ENCODE data around the gene XPR1. TPM values are rescaled to one million over a fixed set of nuclear protein-coding genes. Genes with fewer than 3 reads are reported as not detected.

XPR1 gene
- total RNA-seq, 1 experiment from 2014 or later, result 30.7 TPM

GRCh38 chr1:180915426-180915965 lies 283.7 kb downstream of the XPR1 start:
- CTCF ChIA-PET, result interaction anchor here (0.9 kb wide), 1 partner anchor 12 kb away, joined by 3 read pairs; no protein-coding TSS in a partner anchor
- BruUV-seq (replicated peaks), result no TSS peak
- TF ChIP-seq, protein P1, sequence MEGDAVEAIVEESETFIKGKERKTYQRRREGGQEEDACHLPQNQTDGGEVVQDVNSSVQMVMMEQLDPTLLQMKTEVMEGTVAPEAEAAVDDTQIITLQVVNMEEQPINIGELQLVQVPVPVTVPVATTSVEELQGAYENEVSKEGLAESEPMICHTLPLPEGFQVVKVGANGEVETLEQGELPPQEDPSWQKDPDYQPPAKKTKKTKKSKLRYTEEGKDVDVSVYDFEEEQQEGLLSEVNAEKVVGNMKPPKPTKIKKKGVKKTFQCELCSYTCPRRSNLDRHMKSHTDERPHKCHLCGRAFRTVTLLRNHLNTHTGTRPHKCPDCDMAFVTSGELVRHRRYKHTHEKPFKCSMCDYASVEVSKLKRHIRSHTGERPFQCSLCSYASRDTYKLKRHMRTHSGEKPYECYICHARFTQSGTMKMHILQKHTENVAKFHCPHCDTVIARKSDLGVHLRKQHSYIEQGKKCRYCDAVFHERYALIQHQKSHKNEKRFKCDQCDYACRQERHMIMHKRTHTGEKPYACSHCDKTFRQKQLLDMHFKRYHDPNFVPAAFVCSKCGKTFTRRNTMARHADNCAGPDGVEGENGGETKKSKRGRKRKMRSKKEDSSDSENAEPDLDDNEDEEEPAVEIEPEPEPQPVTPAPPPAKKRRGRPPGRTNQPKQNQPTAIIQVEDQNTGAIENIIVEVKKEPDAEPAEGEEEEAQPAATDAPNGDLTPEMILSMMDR (conservative IDR thresholded peaks at IDR 0.05; ENCODE audit: low read depth, low read length), result no peak
- no peak for TF ChIP-seq EZH2 (IDR thresholded peaks at IDR 0.05; ENCODE audit: borderline replicate concordance, low read depth, low read length, poor library complexity, severe bottlenecking)

DNA sequence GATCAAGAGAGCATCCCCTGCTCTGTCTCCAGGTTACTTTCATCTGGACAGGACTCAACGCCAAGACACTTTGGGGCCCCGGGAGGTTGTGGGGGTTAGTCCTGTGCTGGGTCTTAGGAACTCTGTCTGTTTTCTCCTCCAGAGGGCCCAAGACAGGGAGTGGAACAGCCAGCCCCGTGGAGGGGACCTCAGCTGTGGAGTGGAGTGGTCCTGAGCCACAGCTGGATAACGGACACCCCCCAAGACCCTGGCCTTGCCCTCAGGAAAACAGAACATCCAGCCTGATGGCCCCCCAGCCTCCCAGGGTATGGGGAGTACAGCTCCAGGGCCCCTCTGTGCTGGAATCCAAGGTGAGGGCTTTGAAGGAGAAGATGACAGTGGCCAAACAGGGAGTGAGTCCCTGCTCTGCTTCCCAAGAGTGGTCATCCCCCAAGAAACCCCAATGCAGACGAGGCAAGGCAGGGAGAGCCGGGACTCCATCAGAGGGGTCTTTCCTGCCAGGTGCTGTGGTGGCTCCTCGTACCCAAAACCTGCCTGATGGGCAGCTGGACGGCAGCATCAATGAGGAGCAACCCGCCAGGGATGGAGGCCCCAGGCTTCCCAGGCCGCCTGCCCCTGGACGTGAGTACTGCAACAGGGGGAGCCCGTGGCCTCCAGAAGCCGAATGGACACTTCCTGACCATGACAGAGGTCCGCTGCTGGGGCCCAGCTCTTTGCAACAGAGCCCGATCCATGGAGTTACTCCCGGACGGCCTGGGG lies 284.4 kb downstream of the XPR1 start:
- no TSS peak for BruUV-seq (replicated peaks)

More at GRCh38 chr1:180915426-180915965, 283.7 kb downstream of the XPR1 start:
- no peak for DNase-seq (ENCODE audit: low spot score)
- Histone ChIP-seq H3K36me3 (ENCODE audit: insufficient read depth, low read length, poor library complexity, severe bottlenecking) (no peaks in the 10 kb centered on the region), H3K9me3 (ENCODE audit: low read depth, low read length, poor library complexity, severe bottlenecking) (no peaks in the 10 kb centered on the region), H3K27ac (ENCODE audit: low read depth, low read length, poor library complexity, severe bottlenecking) (no peak overlapping the region), H3K4me3 (ENCODE audit: low read depth, low read length, poor library complexity, severe bottlenecking) (no peak overlapping the region), H3K27me3 (replicated peaks; ENCODE audit: insufficient read depth, low read depth, low read length, poor library complexity) (peaks cover 6% of the 10 kb centered on the region), H3K4me1 (ENCODE audit: insufficient read depth, low read length, poor library complexity, severe bottlenecking) (peaks cover 5% of the 10 kb centered on the region)
- intact Hi-C loops (cut with micrococcal nuclease; ENCODE audit: unreplicated experiment), result no loop called here
- POLR2A ChIA-PET (ENCODE audit: low non-redundant PET), result no interaction called here

GRCh38 chr1:180916771-180917170 lies 284.9 kb downstream of the XPR1 start:
- intact Hi-C loops (cut with micrococcal nuclease; ENCODE audit: unreplicated experiment), result no loop called here
- H3K27me3 ChIP-seq (replicated peaks; ENCODE audit: insufficient read depth, low read depth, low read length, poor library complexity), result peaks cover 6% of the 10 kb centered on the region
- BruUV-seq (replicated peaks), result no TSS peak
- CTCF ChIA-PET, result interaction anchor here (1.3 kb wide), 1 partner anchor 35 kb away, joined by 6 read pairs; no protein-coding TSS in a partner anchor
- TF ChIP-seq, protein P1 (conservative IDR thresholded peaks at IDR 0.05; ENCODE audit: low read depth, low read length), result no peak
- TF ChIP-seq EZH2 (IDR thresholded peaks at IDR 0.05; ENCODE audit: borderline replicate concordance, low read depth, low read length, poor library complexity, severe bottlenecking), result no peak
- no peaks in the 10 kb centered on the region for H3K36me3 ChIP-seq (ENCODE audit: insufficient read depth, low read length, poor library complexity, severe bottlenecking)
- H3K9me3 ChIP-seq (ENCODE audit: low read depth, low read length, poor library complexity, severe bottlenecking), result no peaks in the 10 kb centered on the region
- no peak overlapping the region for H3K4me3 ChIP-seq (ENCODE audit: low read depth, low read length, poor library complexity, severe bottlenecking)
- H3K27ac ChIP-seq (ENCODE audit: low read depth, low read length, poor library complexity, severe bottlenecking), result no peak overlapping the region
- POLR2A ChIA-PET (ENCODE audit: low non-redundant PET), result no interaction called here
- no peak for DNase-seq (ENCODE audit: low spot score)
- peaks cover 5% of the 10 kb centered on the region for H3K4me1 ChIP-seq (ENCODE audit: insufficient read depth, low read length, poor library complexity, severe bottlenecking)

More for the DNA sequence above, 284.4 kb downstream of the XPR1 start:
- peaks cover 6% of the 10 kb centered on the region for H3K27me3 ChIP-seq (replicated peaks; ENCODE audit: insufficient read depth, low read depth, low read length, poor library complexity)
- CTCF ChIA-PET, result no interaction called here
- H3K36me3 ChIP-seq (ENCODE audit: insufficient read depth, low read length, poor library complexity, severe bottlenecking), result no peaks in the 10 kb centered on the region
- intact Hi-C loops (cut with micrococcal nuclease; ENCODE audit: unreplicated experiment), result no loop called here
- H3K4me3 ChIP-seq (ENCODE audit: low read depth, low read length, poor library complexity, severe bottlenecking), result no peak overlapping the region
- H3K9me3 ChIP-seq (ENCODE audit: low read depth, low read length, poor library complexity, severe bottlenecking), result no peaks in the 10 kb centered on the region
- no peak for TF ChIP-seq EZH2 (IDR thresholded peaks at IDR 0.05; ENCODE audit: borderline replicate concordance, low read depth, low read length, poor library complexity, severe bottlenecking)
- TF ChIP-seq, protein P1 (conservative IDR thresholded peaks at IDR 0.05; ENCODE audit: low read depth, low read length), result no peak
- no peak overlapping the region for H3K27ac ChIP-seq (ENCODE audit: low read depth, low read length, poor library complexity, severe bottlenecking)
- peaks cover 5% of the 10 kb centered on the region for H3K4me1 ChIP-seq (ENCODE audit: insufficient read depth, low read length, poor library complexity, severe bottlenecking)
- DNase-seq (ENCODE audit: low spot score), result no peak
- POLR2A ChIA-PET (ENCODE audit: low non-redundant PET), result no interaction called here
